GM06990 (cell line): ENCODE results near the gene ERC2.

Experiments used
- DNase-seq: peaks from one replicate; pipeline ENCODE4 v3.0.0-alpha.2; 2011; ENCODE audit not compliant: insufficient read length; ENCODE audit errors: extremely low read depth
- H3K27me3 ChIP-seq: replicated peaks from 2 replicates; pipeline ENCODE4 v1.6.0; 2011; ENCODE audit warnings: low read length; ENCODE audit not compliant: control insufficient read depth, insufficient read depth
- H3K36me3 ChIP-seq: 2 replicates; pipeline ENCODE4 v1.5.1; 2011; ENCODE audit warnings: low read length; ENCODE audit not compliant: control insufficient read depth, insufficient read depth
- H3K4me3 ChIP-seq: replicated peaks from 2 replicates; pipeline ENCODE4 v1.5.1; 2011; ENCODE audit warnings: low read depth, mild to moderate bottlenecking, control low read depth, low read length
- TF ChIP-seq, protein P1 (sequence below): IDR thresholded peaks from 2 replicates; pipeline ENCODE4 v1.5.1; 2011; ENCODE audit warnings: low read length, control low read depth, mild to moderate bottlenecking, inconsistent platforms; ENCODE audit not compliant: insufficient read depth, poor library complexity, severe bottlenecking

The ERC2 gene

GRCh38 chr3:56251343-56251945 lies 216.8 kb downstream of the ERC2 start:
- H3K36me3 ChIP-seq = no peaks in the 10 kb centered on the region
- no peak for DNase-seq
- H3K27me3 ChIP-seq = no peaks in the 10 kb centered on the region
- no peak overlapping the region for H3K4me3 ChIP-seq
- TF ChIP-seq, protein P1, sequence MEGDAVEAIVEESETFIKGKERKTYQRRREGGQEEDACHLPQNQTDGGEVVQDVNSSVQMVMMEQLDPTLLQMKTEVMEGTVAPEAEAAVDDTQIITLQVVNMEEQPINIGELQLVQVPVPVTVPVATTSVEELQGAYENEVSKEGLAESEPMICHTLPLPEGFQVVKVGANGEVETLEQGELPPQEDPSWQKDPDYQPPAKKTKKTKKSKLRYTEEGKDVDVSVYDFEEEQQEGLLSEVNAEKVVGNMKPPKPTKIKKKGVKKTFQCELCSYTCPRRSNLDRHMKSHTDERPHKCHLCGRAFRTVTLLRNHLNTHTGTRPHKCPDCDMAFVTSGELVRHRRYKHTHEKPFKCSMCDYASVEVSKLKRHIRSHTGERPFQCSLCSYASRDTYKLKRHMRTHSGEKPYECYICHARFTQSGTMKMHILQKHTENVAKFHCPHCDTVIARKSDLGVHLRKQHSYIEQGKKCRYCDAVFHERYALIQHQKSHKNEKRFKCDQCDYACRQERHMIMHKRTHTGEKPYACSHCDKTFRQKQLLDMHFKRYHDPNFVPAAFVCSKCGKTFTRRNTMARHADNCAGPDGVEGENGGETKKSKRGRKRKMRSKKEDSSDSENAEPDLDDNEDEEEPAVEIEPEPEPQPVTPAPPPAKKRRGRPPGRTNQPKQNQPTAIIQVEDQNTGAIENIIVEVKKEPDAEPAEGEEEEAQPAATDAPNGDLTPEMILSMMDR = peak; percentile 68

DNA sequence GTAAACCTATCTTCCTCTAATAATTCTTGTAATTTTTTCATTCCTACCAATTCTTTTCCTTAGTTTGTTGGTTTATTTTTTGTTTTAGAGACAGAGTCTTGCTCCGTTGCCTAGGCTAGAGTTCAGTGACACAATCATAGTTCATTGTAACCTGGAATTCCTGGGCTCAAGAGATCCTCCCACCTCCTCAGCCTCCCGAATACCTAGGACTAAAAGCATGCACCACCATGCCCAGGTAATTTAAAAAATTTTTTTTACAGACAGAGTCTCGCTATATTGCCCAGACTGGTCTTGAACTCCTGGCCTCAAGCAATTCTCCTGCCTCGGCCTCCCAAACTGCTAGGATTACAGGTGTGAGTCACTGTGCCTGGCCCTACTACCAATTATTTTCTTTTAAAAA lies 220.2 kb downstream of the ERC2 start:
- H3K4me3 ChIP-seq = no peak overlapping the region
- TF ChIP-seq, protein P1 = no peak
- no peaks in the 10 kb centered on the region for H3K36me3 ChIP-seq
- DNase-seq = no peak
- no peaks in the 10 kb centered on the region for H3K27me3 ChIP-seq

GRCh38 chr3:56238299-56238698 lies 230.0 kb downstream of the ERC2 start:
- TF ChIP-seq, protein P1 = no peak
- Histone ChIP-seq H3K36me3 (no peaks in the 10 kb centered on the region), H3K27me3 (no peaks in the 10 kb centered on the region), H3K4me3 (no peak overlapping the region)
- DNase-seq = no peak

DNA sequence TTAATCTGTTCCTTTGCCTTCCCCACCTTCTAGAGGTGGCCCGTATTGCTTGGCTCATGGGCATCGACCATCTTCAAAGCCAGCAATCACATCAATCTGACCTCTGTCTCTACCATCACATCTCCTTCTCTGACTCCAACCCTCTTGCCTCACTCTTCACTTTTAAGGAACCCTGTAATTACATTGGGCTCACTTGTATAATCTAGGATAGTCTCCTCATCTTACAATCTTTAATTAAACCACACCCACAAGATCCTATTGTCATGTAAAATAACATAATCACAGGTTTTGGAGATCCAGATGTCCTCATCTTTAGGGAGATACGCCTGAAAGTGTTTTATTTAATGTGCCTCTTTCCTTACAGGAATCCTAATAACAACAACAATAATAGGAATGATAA lies 234.5 kb downstream of the ERC2 start:
- H3K36me3 ChIP-seq = no peaks in the 10 kb centered on the region
- no peak overlapping the region for H3K4me3 ChIP-seq
- no peaks in the 10 kb centered on the region for H3K27me3 ChIP-seq
- DNase-seq = no peak
- TF ChIP-seq, protein P1 = no peak

- Histone ChIP-seq H3K36me3 (no peaks in the 10 kb centered on the region), H3K27me3 (no peaks in the 10 kb centered on the region), H3K4me3 (no peak overlapping the region)
- TF ChIP-seq, protein P1 = no peak
- DNase-seq = no peak
These were observed 239.0 kb downstream of the ERC2 start for GRCh38 chr3:56229311-56229710.

GRCh38 chr3:56222866-56223265 lies 245.4 kb downstream of the ERC2 start:
- no peak for DNase-seq
- Histone ChIP-seq H3K27me3 (no peaks in the 10 kb centered on the region), H3K36me3 (no peaks in the 10 kb centered on the region), H3K4me3 (no peak overlapping the region)
- TF ChIP-seq, protein P1 = no peak
